Measurements from ENCODE around the gene MRPS35.

DNA sequence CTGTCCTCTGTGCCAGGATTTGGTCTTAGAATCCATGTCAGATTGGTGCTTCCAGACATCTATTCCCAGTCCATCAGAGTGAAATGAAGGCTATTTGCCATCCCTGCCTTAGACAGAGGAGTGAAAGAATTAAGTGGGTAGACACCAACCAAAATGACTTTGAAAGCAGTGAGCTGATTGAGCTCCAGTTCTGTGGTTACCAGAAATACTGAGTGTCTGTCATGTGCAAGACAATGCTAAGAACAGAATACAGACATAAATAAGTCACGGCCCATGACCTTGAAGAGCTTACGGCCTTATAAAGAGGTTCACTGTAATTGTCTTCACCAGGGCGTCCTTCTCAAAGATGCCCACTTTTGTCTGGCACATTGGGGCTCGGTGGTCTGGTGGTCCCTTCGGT is 91.0 kb downstream of the MRPS35 start:
- TF ChIP-seq FOXJ3 (CRISPR knock-in tag; IDR thresholded peaks at IDR 0.05; ENCODE audit: borderline replicate concordance): no peak
- TF ChIP-seq, protein P1, sequence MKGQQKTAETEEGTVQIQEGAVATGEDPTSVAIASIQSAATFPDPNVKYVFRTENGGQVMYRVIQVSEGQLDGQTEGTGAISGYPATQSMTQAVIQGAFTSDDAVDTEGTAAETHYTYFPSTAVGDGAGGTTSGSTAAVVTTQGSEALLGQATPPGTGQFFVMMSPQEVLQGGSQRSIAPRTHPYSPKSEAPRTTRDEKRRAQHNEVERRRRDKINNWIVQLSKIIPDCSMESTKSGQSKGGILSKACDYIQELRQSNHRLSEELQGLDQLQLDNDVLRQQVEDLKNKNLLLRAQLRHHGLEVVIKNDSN (CRISPR knock-in tag; IDR thresholded peaks at IDR 0.05): no peak
- TF ChIP-seq, protein P2, sequence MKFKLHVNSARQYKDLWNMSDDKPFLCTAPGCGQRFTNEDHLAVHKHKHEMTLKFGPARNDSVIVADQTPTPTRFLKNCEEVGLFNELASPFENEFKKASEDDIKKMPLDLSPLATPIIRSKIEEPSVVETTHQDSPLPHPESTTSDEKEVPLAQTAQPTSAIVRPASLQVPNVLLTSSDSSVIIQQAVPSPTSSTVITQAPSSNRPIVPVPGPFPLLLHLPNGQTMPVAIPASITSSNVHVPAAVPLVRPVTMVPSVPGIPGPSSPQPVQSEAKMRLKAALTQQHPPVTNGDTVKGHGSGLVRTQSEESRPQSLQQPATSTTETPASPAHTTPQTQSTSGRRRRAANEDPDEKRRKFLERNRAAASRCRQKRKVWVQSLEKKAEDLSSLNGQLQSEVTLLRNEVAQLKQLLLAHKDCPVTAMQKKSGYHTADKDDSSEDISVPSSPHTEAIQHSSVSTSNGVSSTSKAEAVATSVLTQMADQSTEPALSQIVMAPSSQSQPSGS (CRISPR knock-in tag; IDR thresholded peaks at IDR 0.05; ENCODE audit: borderline replicate concordance, low read depth): no peak
- TF ChIP-seq RELA (CRISPR knock-in tag; IDR thresholded peaks at IDR 0.05; ENCODE audit: borderline replicate concordance): no peak
- TF ChIP-seq OVOL2 (CRISPR knock-in tag; IDR thresholded peaks at IDR 0.05; ENCODE audit: borderline replicate concordance): no peak
- TF ChIP-seq, protein P3, sequence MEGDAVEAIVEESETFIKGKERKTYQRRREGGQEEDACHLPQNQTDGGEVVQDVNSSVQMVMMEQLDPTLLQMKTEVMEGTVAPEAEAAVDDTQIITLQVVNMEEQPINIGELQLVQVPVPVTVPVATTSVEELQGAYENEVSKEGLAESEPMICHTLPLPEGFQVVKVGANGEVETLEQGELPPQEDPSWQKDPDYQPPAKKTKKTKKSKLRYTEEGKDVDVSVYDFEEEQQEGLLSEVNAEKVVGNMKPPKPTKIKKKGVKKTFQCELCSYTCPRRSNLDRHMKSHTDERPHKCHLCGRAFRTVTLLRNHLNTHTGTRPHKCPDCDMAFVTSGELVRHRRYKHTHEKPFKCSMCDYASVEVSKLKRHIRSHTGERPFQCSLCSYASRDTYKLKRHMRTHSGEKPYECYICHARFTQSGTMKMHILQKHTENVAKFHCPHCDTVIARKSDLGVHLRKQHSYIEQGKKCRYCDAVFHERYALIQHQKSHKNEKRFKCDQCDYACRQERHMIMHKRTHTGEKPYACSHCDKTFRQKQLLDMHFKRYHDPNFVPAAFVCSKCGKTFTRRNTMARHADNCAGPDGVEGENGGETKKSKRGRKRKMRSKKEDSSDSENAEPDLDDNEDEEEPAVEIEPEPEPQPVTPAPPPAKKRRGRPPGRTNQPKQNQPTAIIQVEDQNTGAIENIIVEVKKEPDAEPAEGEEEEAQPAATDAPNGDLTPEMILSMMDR (IDR thresholded peaks at IDR 0.05): no peak
- TF ChIP-seq, protein P4, sequence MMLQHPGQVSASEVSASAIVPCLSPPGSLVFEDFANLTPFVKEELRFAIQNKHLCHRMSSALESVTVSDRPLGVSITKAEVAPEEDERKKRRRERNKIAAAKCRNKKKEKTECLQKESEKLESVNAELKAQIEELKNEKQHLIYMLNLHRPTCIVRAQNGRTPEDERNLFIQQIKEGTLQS (CRISPR knock-in tag; conservative IDR thresholded peaks at IDR 0.05): no peak
- TF ChIP-seq, protein P5, sequence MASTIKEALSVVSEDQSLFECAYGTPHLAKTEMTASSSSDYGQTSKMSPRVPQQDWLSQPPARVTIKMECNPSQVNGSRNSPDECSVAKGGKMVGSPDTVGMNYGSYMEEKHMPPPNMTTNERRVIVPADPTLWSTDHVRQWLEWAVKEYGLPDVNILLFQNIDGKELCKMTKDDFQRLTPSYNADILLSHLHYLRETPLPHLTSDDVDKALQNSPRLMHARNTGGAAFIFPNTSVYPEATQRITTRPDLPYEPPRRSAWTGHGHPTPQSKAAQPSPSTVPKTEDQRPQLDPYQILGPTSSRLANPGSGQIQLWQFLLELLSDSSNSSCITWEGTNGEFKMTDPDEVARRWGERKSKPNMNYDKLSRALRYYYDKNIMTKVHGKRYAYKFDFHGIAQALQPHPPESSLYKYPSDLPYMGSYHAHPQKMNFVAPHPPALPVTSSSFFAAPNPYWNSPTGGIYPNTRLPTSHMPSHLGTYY (CRISPR knock-in tag; IDR thresholded peaks at IDR 0.05): no peak
- TF ChIP-seq NR1H2 (CRISPR knock-in tag; IDR thresholded peaks at IDR 0.05): no peak

All from WTC11 (cell line).